Endothelial cell (in vitro differentiated cells): ENCODE measurements around the gene C1RL. TPM values are rescaled to one million over a fixed set of nuclear protein-coding genes. Genes with fewer than 3 reads are reported as not detected.

Experiments
- DNase-seq: peaks from one replicate; pipeline ENCODE4 v3.0.0; 2021; ENCODE audit warnings: low spot score
- H3K27ac Mint-ChIP-seq: one replicate; pipeline ENCODE4 v1.8.0; 2021; ENCODE audit warnings: mixed read lengths, inconsistent platforms; ENCODE audit not compliant: unreplicated experiment
- H3K27me3 Mint-ChIP-seq: one replicate; pipeline ENCODE4 v1.8.0; 2021; ENCODE audit warnings: mild to moderate bottlenecking, moderate library complexity, mixed read lengths, inconsistent platforms; ENCODE audit not compliant: unreplicated experiment
- H3K36me3 Mint-ChIP-seq: one replicate; pipeline ENCODE4 v1.8.0; 2021; ENCODE audit warnings: mild to moderate bottlenecking, low read depth, mixed read lengths, inconsistent platforms; ENCODE audit not compliant: unreplicated experiment
- H3K4me1 Mint-ChIP-seq: one replicate; pipeline ENCODE4 v1.8.0; 2021; ENCODE audit warnings: mild to moderate bottlenecking, mixed read lengths, inconsistent platforms; ENCODE audit not compliant: unreplicated experiment
- H3K4me3 Mint-ChIP-seq: one replicate; pipeline ENCODE4 v1.8.0; 2021; ENCODE audit warnings: mild to moderate bottlenecking, mixed read lengths, inconsistent platforms; ENCODE audit not compliant: unreplicated experiment
- H3K9me3 Mint-ChIP-seq: one replicate; pipeline ENCODE4 v1.8.0; 2021; ENCODE audit warnings: mixed read lengths, inconsistent platforms; ENCODE audit not compliant: unreplicated experiment
- total RNA-seq: library from RNA; stranded (reverse); fragmentation: NEBNext Ultra II Directional; extraction: Animal tissue kit (Norgen Biotek cat#: 25700); gene quantifications from one replicate; pipeline ENCODE4 v1.2.1, GENCODE V29; 2021; ENCODE audit not compliant: unreplicated experiment
- TF ChIP-seq, protein P1 (sequence below): fragments of 200-600 bp; sonication (generic); IDR thresholded peaks from one replicate; pipeline ENCODE4 v1.5.0; 2021; ENCODE audit warnings: antibody characterized with exemption; ENCODE audit not compliant: unreplicated experiment

C1RL gene
- total RNA-seq, 1 donor from 2014 or later: 62.3 TPM

DNA sequence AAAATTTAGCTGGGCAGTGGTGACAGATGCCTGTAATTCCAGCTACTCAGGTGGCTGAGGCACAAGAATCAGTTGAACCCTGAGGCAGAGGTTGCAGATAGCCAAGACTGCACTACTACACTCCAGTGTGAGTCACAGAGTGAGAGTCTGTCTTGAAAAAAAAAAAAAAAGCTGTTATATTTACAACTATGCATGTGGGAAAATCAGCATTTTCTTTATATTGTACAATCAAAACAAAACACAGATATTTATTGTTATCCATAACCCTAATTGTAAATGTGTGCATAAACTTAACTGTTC, 29.2 kb downstream of the C1RL start:
- TF ChIP-seq, protein P1, sequence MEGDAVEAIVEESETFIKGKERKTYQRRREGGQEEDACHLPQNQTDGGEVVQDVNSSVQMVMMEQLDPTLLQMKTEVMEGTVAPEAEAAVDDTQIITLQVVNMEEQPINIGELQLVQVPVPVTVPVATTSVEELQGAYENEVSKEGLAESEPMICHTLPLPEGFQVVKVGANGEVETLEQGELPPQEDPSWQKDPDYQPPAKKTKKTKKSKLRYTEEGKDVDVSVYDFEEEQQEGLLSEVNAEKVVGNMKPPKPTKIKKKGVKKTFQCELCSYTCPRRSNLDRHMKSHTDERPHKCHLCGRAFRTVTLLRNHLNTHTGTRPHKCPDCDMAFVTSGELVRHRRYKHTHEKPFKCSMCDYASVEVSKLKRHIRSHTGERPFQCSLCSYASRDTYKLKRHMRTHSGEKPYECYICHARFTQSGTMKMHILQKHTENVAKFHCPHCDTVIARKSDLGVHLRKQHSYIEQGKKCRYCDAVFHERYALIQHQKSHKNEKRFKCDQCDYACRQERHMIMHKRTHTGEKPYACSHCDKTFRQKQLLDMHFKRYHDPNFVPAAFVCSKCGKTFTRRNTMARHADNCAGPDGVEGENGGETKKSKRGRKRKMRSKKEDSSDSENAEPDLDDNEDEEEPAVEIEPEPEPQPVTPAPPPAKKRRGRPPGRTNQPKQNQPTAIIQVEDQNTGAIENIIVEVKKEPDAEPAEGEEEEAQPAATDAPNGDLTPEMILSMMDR: no peak
- peaks cover 3% of the 10 kb centered on the region for H3K9me3 Mint-ChIP-seq
- peaks cover 16% of the 10 kb centered on the region for H3K4me1 Mint-ChIP-seq

GRCh38 chr12:7078163-7078562, 30.9 kb downstream of the C1RL start:
- Mint-ChIP-seq H3K27ac (no peak overlapping the region), H3K4me3 (no peak overlapping the region), H3K4me1 (peaks cover 29% of the 10 kb centered on the region), H3K9me3 (peaks cover under 1% of the 10 kb centered on the region), H3K36me3 (peaks cover 3% of the 10 kb centered on the region), H3K27me3 (peaks cover 10% of the 10 kb centered on the region)
- TF ChIP-seq, protein P1: no peak
- DNase-seq: no peak

More for the DNA sequence above, 29.2 kb downstream of the C1RL start:
- peaks cover 12% of the 10 kb centered on the region for H3K27me3 Mint-ChIP-seq
- no peak overlapping the region for H3K27ac Mint-ChIP-seq
- peaks cover 6% of the 10 kb centered on the region for H3K36me3 Mint-ChIP-seq
- no peak for DNase-seq
- no peak overlapping the region for H3K4me3 Mint-ChIP-seq

GRCh38 chr12:7076493-7076892, 32.5 kb downstream of the C1RL start:
- no peak overlapping the region for H3K4me3 Mint-ChIP-seq
- H3K4me1 Mint-ChIP-seq: peaks cover 36% of the 10 kb centered on the region
- no peak overlapping the region for H3K27ac Mint-ChIP-seq
- DNase-seq: no peak
- no peaks in the 10 kb centered on the region for H3K36me3 Mint-ChIP-seq
- H3K27me3 Mint-ChIP-seq: peaks cover 6% of the 10 kb centered on the region
- TF ChIP-seq, protein P1: no peak
- H3K9me3 Mint-ChIP-seq: no peaks in the 10 kb centered on the region

DNA sequence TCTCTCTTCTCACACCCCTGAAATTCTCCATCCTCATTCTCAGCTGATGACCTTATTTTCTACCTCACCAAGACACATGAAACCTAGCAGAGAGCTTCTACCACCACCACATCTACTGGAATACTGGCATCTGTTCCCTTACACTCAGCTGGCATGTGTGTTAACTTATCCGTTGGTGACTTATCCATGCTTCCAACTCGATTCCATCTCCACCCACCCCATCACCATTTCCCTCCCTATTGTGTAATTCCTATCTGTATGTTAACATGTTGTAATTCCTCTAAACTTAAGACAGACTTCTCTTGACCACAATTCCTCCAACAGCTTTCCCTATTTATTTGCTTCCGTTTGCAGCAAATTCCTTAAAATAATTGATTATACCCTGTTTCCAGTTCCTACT, 33.1 kb downstream of the C1RL start:
- H3K4me3 Mint-ChIP-seq: no peak overlapping the region
- no peak for DNase-seq
- H3K27me3 Mint-ChIP-seq: peaks cover 6% of the 10 kb centered on the region
- peaks cover 36% of the 10 kb centered on the region for H3K4me1 Mint-ChIP-seq
- H3K36me3 Mint-ChIP-seq: no peaks in the 10 kb centered on the region
- TF ChIP-seq, protein P1: no peak
- H3K9me3 Mint-ChIP-seq: no peaks in the 10 kb centered on the region
- H3K27ac Mint-ChIP-seq: peak overlapping the region; percentile 2

DNA sequence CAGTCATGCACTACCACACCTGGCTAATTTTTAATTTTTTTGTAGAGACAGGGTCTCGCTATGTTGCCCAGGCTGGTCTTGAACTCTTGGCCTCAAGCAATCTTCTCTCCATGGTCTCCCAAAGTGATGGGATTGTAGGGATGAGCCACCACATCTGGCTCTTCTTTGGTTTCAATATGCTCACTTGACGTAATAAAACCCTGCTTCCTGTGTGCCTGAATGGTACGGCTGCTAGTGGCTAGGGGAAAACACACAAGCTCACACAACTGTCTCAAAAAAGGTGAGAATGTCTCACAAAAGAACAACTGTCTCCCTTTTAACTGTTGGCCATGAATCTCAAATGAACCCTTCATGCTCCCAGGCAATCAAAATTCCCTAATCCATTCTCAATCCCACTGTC, 33.5 kb downstream of the C1RL start:
- H3K4me1 Mint-ChIP-seq: peaks cover 36% of the 10 kb centered on the region
- H3K36me3 Mint-ChIP-seq: no peaks in the 10 kb centered on the region
- H3K9me3 Mint-ChIP-seq: no peaks in the 10 kb centered on the region
- H3K27me3 Mint-ChIP-seq: peaks cover 6% of the 10 kb centered on the region
- DNase-seq: no peak
- no peak overlapping the region for H3K4me3 Mint-ChIP-seq
- H3K27ac Mint-ChIP-seq: peak overlapping the region; percentile 78
- TF ChIP-seq, protein P1: no peak
